HepG2 (cell line): ENCODE results near the gene MXRA7. TPM values are rescaled to one million over a fixed set of nuclear protein-coding genes. Genes with fewer than 3 reads are reported as not detected.

Experiments used
- AFF4 ChIP-seq: sonication (generic); formaldehyde crosslinking; IDR thresholded peaks from 2 replicates; pipeline ENCODE4 v1.4.0; 2020; ENCODE audit warnings: missing genetic modification reagents
- ASH2L ChIP-seq: fragments of 300-600, 200-600 bp; sonication (generic); IDR thresholded peaks from 2 replicates; pipeline ENCODE4 v1.7.0; 2017; ENCODE audit warnings: low read depth, mild to moderate bottlenecking, moderate library complexity, mixed read lengths, low read length; ENCODE audit not compliant: insufficient read length
- ATF1 ChIP-seq: IDR thresholded peaks from 2 replicates; pipeline ENCODE4 v1.6.1; 2016; ENCODE audit warnings: mild to moderate bottlenecking, control low read depth
- JUND ChIP-seq: sonication (generic); formaldehyde crosslinking; IDR thresholded peaks from 2 replicates; pipeline ENCODE4 v1.8.0; 2022; ENCODE audit warnings: mild to moderate bottlenecking, missing genetic modification reagents
- KMT2B ChIP-seq: IDR thresholded peaks from 2 replicates; pipeline ENCODE4 v1.6.1; 2016; ENCODE audit warnings: missing genetic modification reagents, missing compliant biosample characterization
- LCORL ChIP-seq, 2 experiments: fragments of 450-650 bp in 1 of 2; sonication (generic) in 1 of 2; formaldehyde crosslinking in 1 of 2; IDR thresholded peaks; 2 replicates each; pipeline versions ENCODE4 v1.5.0 to v1.6.1; 2017 to 2020; ENCODE audit warnings: antibody characterized with exemption in 1 of 2, missing genetic modification reagents in 1 of 2
- MAFG ChIP-seq: sonication (generic); formaldehyde crosslinking; IDR thresholded peaks from 2 replicates; pipeline ENCODE4 v1.5.1; 2020; ENCODE audit warnings: mild to moderate bottlenecking, missing genetic modification reagents
- MAFK ChIP-seq, 2 experiments: IDR thresholded peaks in 1 of 2; conservative IDR thresholded peaks in 1 of 2; 2 replicates each; pipeline ENCODE4 v1.6.1; 2011; ENCODE audit warnings: improper control_type of control experiment in 2 of 2, low read length in 2 of 2
- MAX ChIP-seq: IDR thresholded peaks from 2 replicates; pipeline ENCODE4 v1.6.1; 2012; ENCODE audit warnings: inconsistent platforms
- NCOA1 ChIP-seq: sonication (generic); formaldehyde crosslinking; IDR thresholded peaks from 2 replicates; pipeline ENCODE4 v1.9.0; 2021; ENCODE audit warnings: missing genetic modification reagents
- NFE2 ChIP-seq: sonication (generic); formaldehyde crosslinking; IDR thresholded peaks from 2 replicates; pipeline ENCODE4 v1.4.0; 2020; ENCODE audit warnings: missing genetic modification reagents
- PHB2 ChIP-seq: fragments of 450-650 bp; IDR thresholded peaks from 2 replicates; pipeline ENCODE4 v1.6.1; 2018; ENCODE audit not compliant: partially characterized antibody
- PPARG ChIP-seq: conservative IDR thresholded peaks from 2 replicates; pipeline ENCODE4 v1.6.1; 2016; ENCODE audit warnings: missing biosample characterization, missing genetic modification reagents
- RORA ChIP-seq: sonication (generic); formaldehyde crosslinking; IDR thresholded peaks from 2 replicates; pipeline ENCODE4 v1.5.0; 2020; ENCODE audit warnings: mild to moderate bottlenecking, missing genetic modification reagents, moderate library complexity
- SNAPC2 ChIP-seq: sonication (generic); formaldehyde crosslinking; IDR thresholded peaks from 2 replicates; pipeline ENCODE4 v1.8.1; 2022; ENCODE audit warnings: mild to moderate bottlenecking, missing genetic modification reagents
- U2AF2 ChIP-seq: fragments of 200-400 bp; formaldehyde crosslinking; IDR thresholded peaks from 2 replicates; pipeline ENCODE4 v1.6.1; 2017; ENCODE audit warnings: low read depth, mild to moderate bottlenecking, low read length
- ZFP41 ChIP-seq: sonication (generic); formaldehyde crosslinking; IDR thresholded peaks from 2 replicates; pipeline ENCODE4 v1.4.0; 2020; ENCODE audit warnings: mild to moderate bottlenecking, missing genetic modification reagents, borderline replicate concordance
- ZMAT5 ChIP-seq: sonication (generic); formaldehyde crosslinking; IDR thresholded peaks from 2 replicates; pipeline ENCODE4 v1.5.0; 2020; ENCODE audit warnings: mild to moderate bottlenecking, low read depth, missing genetic modification reagents, borderline replicate concordance
- ZNF337 ChIP-seq: sonication (generic); formaldehyde crosslinking; IDR thresholded peaks from 2 replicates; pipeline ENCODE4 v1.5.1; 2020; ENCODE audit warnings: missing genetic modification reagents, low read depth, mild to moderate bottlenecking, borderline replicate concordance
- ZNF556 ChIP-seq: sonication (generic); formaldehyde crosslinking; IDR thresholded peaks from 2 replicates; pipeline ENCODE4 v1.4.0; 2020; ENCODE audit warnings: mild to moderate bottlenecking, missing genetic modification reagents, borderline replicate concordance
- ZNF564 ChIP-seq: sonication (generic); formaldehyde crosslinking; IDR thresholded peaks from 2 replicates; pipeline ENCODE4 v1.8.1; 2023; ENCODE audit warnings: mild to moderate bottlenecking, missing genetic modification reagents
- ZNF576 ChIP-seq: sonication (generic); formaldehyde crosslinking; IDR thresholded peaks from 2 replicates; pipeline ENCODE4 v1.4.0; 2020; ENCODE audit warnings: mild to moderate bottlenecking, missing genetic modification reagents
- ZNF713 ChIP-seq: sonication (generic); formaldehyde crosslinking; IDR thresholded peaks from 2 replicates; pipeline ENCODE4 v1.4.0; 2020; ENCODE audit warnings: mild to moderate bottlenecking, missing genetic modification reagents
- ZNF761 ChIP-seq: sonication (generic); formaldehyde crosslinking; conservative IDR thresholded peaks from 2 replicates; pipeline ENCODE4 v1.4.0; 2020; ENCODE audit warnings: mild to moderate bottlenecking, missing genetic modification reagents
- ZSCAN22 ChIP-seq: sonication (generic); formaldehyde crosslinking; IDR thresholded peaks from 2 replicates; pipeline ENCODE4 v1.4.0; 2020; ENCODE audit warnings: mild to moderate bottlenecking, missing genetic modification reagents
- polyA plus RNA-seq, 8 experiments: library from polyadenylated mRNA; depleted of rRNA in 3 of 8; stranded (reverse) in 7 of 8; unstranded in 1 of 8; fragments of >200 nt; fragmentation: Illumina TruSeq in 4 of 8; extraction: Trizol in 4 of 8; gene quantifications; 2 replicates each; pipeline versions ENCODE4 v1.2.1 to v1.2.3, GENCODE V29; 2011 to 2016; ENCODE audit warnings: low read depth in 4 of 8, missing spikeins in 1 of 8, mixed read lengths in 1 of 8; ENCODE audit not compliant: insufficient read depth in 1 of 8
- total RNA-seq, 5 experiments: library from RNA; depleted of rRNA; stranded (reverse); fragments of >200 nt; fragmentation: Illumina TruSeq; extraction: Trizol; gene quantifications; 2 replicates each; pipeline ENCODE4 v1.2.3, GENCODE V29; 2016; ENCODE audit warnings: low read depth in 1 of 5

Gene MXRA7
- total and polyA plus RNA-seq, 2 of the 13 experiments (the other 11 are each of a cell fraction or from before 2014, with no cell fraction given) = 44.8 to 112 TPM

GRCh38 chr17:76726776-76727718 is 16.3 kb upstream of the MXRA7 start, which contains the start of gene METTL23 (continued):
- TF ChIP-seq RORA = no peak
- no peak for TF ChIP-seq NCOA1 (CRISPR knock-in tag)
- TF ChIP-seq ZNF761 = peak; percentile 21; the same call in 1 of the 2 replicates
- 0 out of 2 replicates have a peak, but pooled peaks have one; percentile 69 for TF ChIP-seq ZNF713 (CRISPR knock-in tag)
- TF ChIP-seq PHB2 = no peak
- TF ChIP-seq MAFK (conservative IDR thresholded peaks at IDR 0.05 in 1 of 2, IDR thresholded peaks at IDR 0.05 in 1 of 2; ENCODE audit: low read length in 2 of 2) = no peak
- TF ChIP-seq ZNF337 (CRISPR knock-in tag) = no peak
- TF ChIP-seq SNAPC2 (CRISPR knock-in tag) = no peak
- no peak; the same call in 1 of the 2 replicates for TF ChIP-seq ZMAT5
- no peak for TF ChIP-seq ATF1 (CRISPR knock-in tag)
- TF ChIP-seq MAX = peak; percentile 86
- TF ChIP-seq LCORL (IDR thresholded peaks at IDR 0.05) = no peak
- TF ChIP-seq LCORL (CRISPR knock-in tag; IDR thresholded peaks at IDR 0.05) = no peak
- no peak for TF ChIP-seq AFF4
- no peak for TF ChIP-seq NFE2 (CRISPR knock-in tag)
- peak; percentile 82 for TF ChIP-seq ZFP41 (CRISPR knock-in tag)
- peak; percentile 83 for TF ChIP-seq ZNF576 (CRISPR knock-in tag)
- TF ChIP-seq PPARG (CRISPR knock-in tag) = no peak
- no peak for TF ChIP-seq MAFG (CRISPR knock-in tag)
- peak; percentile 51; the same call in 1 of the 2 replicates for TF ChIP-seq JUND (CRISPR knock-in tag)
- peak; percentile 71 for TF ChIP-seq ASH2L
- no peak for TF ChIP-seq ZNF556 (CRISPR knock-in tag)
- peak; percentile 73; the same call in 1 of the 2 replicates for TF ChIP-seq KMT2B (CRISPR knock-in tag)
- TF ChIP-seq ZSCAN22 (CRISPR knock-in tag) = no peak
- no peak for TF ChIP-seq U2AF2
- no peak; the same call in 1 of the 2 replicates for TF ChIP-seq ZNF564 (CRISPR knock-in tag)
